Uterus (tissue), 4 donors: ENCODE results near the gene NR1I3. TPM values are rescaled to one million over a fixed set of nuclear protein-coding genes. Genes with fewer than 3 reads are reported as not detected.

Experiments used
- DNase-seq, 2 donors: peaks; one replicate each; pipeline ENCODE4 v3.0.0-alpha.2; 2019 to 2020
- H3K27ac ChIP-seq, 2 donors: fragments of 200-600 bp; sonication (generic); 1 replicate in 1 of 2; 2 replicates in 1 of 2; pipeline ENCODE4 v1.5.1; 2016 to 2018
- H3K27me3 ChIP-seq, 2 donors: fragments of 200-600 bp; sonication (generic); one replicate each; pipeline ENCODE4 v1.5.1; 2018 to 2019; ENCODE audit warnings: control low read depth in 1 of 2
- H3K36me3 ChIP-seq, 2 donors: fragments of 200-600 bp; sonication (generic); one replicate each; pipeline ENCODE4 v1.5.1; 2019; ENCODE audit warnings: control low read depth in 1 of 2
- H3K4me1 ChIP-seq, 2 donors: fragments of 200-600 bp; sonication (generic); one replicate each; pipeline ENCODE4 v1.5.1; 2018 to 2019; ENCODE audit warnings: control low read depth in 1 of 2
- H3K4me3 ChIP-seq, 2 donors: fragments of 200-600 bp; sonication (generic); 1 replicate in 1 of 2; 2 replicates in 1 of 2; pipeline ENCODE4 v1.5.1; 2018 to 2019; ENCODE audit warnings: mild to moderate bottlenecking in 1 of 2
- H3K9me3 ChIP-seq, 2 donors: fragments of 200-600 bp; sonication (generic); one replicate each; pipeline ENCODE4 v1.5.1; 2019; ENCODE audit warnings: control low read depth in 1 of 2
- POLR2A ChIP-seq, 2 donors: fragments of 450-650 bp; IDR thresholded peaks; one replicate each; pipeline ENCODE4 v1.6.1; 2016; ENCODE audit warnings: antibody characterized with exemption in 2 of 2, mild to moderate bottlenecking in 1 of 2, moderate library complexity in 1 of 2
- intact Hi-C: fragments of 100-400 bp; cut with DNase I; formaldehyde crosslinking; loops from one replicate; pipeline ENCODE4 v1.15.1; 2023; ENCODE audit warnings: low total_unique reads
- total RNA-seq, 4 donors: library from RNA; depleted of rRNA in 3 of 4; stranded (reverse); fragments of >200 nt in 3 of 4; gene quantifications; one replicate each; pipeline versions ENCODE4 v1.1.0 to v1.2.4, GENCODE V29; 2014 to 2023
- TF ChIP-seq, protein P1 (sequence below), 4 experiments: fragments of 200-600 bp in 2 of 4; fragments of 450-650 bp in 2 of 4; sonication (generic) in 2 of 4; IDR thresholded peaks; one replicate each; pipeline ENCODE4 v1.5.1; 2016 to 2019; ENCODE audit warnings: antibody characterized with exemption in 4 of 4, mild to moderate bottlenecking in 2 of 4, moderate library complexity in 1 of 4
- donor health status: DM: yes; HTN: yes; CAD: no.

NR1I3 gene
- total RNA-seq, 4 donors from 2014 or later, result not detected

DNA sequence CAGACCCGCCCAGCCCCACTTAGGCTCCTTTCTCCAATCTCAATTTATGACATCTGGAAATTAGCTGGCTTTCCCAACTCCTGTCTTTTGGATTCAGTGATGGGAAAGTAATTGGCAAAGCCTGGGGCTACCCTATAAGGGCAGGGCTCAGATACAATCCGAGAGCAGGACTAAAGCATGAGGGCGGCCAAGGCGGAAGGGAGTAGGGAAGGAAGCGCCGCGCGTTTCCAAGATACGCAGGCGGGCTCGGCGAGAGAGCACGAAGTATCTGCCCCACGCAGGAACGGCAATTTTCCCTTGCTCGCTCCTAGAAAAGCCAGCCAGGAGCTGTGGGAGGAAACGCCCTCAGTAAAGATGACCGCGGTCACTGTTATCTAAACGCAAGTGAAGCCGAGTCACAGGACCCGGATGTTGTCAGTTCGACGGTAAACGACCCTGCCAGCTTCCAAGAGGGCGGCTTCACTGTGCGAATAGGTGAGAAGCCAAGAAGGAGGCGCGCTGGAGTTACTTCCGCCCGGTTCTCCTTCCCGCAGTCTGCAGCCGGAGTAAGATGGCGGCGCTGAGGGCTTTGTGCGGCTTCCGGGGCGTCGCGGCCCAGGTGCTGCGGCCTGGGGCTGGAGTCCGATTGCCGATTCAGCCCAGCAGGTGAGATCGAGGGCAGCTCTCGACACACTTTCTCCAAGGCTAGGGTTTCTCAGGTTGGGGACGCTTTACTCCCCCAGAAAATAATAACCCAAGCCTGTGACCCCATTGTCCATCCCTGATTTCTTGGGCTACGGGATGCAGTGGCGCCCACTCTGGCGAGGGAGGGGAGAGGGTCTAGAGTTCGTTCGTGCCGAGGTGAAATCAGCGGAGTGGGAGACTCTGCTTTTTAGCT, 35.9 kb downstream of the NR1I3 start, which contains the start of gene NDUFS2:
NDUFS2 (plus strand) TSS at position 532 of the 877 bp plus-strand sequence; CDS start at position 551, 19 bp downstream.
- H3K36me3 ChIP-seq, result no peaks in the 10 kb centered on the region
- TF ChIP-seq POLR2A (IDR thresholded peaks at IDR 0.05), result peak; percentile 52 to 76
- TF ChIP-seq, protein P1, sequence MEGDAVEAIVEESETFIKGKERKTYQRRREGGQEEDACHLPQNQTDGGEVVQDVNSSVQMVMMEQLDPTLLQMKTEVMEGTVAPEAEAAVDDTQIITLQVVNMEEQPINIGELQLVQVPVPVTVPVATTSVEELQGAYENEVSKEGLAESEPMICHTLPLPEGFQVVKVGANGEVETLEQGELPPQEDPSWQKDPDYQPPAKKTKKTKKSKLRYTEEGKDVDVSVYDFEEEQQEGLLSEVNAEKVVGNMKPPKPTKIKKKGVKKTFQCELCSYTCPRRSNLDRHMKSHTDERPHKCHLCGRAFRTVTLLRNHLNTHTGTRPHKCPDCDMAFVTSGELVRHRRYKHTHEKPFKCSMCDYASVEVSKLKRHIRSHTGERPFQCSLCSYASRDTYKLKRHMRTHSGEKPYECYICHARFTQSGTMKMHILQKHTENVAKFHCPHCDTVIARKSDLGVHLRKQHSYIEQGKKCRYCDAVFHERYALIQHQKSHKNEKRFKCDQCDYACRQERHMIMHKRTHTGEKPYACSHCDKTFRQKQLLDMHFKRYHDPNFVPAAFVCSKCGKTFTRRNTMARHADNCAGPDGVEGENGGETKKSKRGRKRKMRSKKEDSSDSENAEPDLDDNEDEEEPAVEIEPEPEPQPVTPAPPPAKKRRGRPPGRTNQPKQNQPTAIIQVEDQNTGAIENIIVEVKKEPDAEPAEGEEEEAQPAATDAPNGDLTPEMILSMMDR (IDR thresholded peaks at IDR 0.05), result no peak
- intact Hi-C loops, result no loop called here
- peaks cover 27 to 35% of the 10 kb centered on the region in 2 donors for H3K4me1 ChIP-seq
- H3K27me3 ChIP-seq, result no peaks in the 10 kb centered on the region
- H3K27ac ChIP-seq, result peak within 1 kb of the TSS; percentile 98 to 99
- H3K4me3 ChIP-seq, result peak within 1 kb of the TSS; percentile 90 to 94
- peak; percentile 98 to 100 for DNase-seq
- no peaks in the 10 kb centered on the region for H3K9me3 ChIP-seq

DNA sequence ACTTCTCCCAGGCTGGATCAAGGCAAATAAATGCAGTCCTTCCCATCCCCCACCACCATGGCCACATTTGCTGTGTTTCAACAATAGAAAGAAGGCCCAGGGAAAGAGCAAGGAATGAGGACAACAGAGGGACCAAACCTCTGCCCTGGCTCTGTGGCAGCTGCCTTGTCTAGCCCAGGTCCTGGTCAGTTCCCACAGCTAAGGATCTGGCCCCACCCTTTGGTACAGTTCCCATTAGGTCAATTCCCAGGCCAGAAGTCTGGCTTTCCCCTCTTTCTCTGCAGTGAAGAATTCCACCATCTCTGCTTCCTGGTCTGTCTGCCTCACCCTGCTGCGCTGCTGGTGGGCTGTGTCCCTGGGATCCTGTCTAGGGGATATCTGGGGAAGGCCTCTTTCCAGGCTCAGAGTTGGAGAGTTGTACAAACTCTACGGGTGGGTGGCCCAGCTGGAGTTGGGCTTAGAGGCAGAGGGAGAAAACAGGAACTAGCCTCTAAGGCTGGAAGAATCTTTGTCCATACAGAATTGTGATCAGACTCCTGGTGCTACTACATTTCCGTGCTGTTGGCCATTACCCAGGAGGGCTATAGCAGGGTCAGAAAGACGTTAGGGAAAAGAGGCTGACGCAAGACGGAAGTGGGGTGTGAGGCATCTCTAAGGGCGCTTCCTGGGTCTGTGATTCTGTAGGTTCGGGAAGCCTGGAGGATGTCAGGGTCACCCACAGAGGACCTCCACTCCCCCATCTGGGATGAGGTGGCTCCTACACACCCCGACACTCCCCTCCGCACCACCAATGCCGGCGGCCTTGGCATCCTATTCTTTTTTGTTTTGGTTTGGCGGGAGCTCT, 36.8 kb downstream of the NR1I3 start:
- Histone ChIP-seq H3K9me3 (no peaks in the 10 kb centered on the region), H3K4me1 (peaks cover 23 to 36% of the 10 kb centered on the region in 2 donors)
- intact Hi-C loops, result no loop called here

DNA sequence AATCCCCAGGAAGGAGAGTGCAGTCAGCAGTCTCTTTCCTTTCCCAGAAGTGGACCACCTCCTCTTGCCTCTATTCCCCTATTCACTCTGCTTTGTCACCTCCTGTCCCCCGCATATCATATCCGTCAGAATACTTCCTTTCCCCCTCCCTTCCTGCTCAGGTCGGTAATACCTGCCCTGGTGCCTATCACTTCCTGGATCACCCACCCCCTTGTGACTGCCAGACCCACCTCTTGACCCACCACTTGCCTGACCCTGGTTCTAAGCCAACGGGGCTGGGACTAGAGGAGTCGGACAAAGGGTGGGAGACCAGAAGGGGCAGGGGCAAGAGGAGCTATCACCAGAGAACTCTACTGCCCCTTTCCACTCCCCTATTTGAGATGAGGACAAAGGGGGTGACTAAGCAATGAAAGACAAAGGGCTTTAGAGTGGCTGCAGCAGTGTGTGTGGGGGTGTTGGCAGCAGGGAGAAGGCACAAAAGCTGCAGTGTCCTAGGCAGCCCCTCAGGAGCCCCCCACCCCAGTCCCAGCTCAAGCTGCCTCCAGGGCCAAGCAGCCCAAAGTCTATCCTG, 37.5 kb downstream of the NR1I3 start:
- H3K4me3 ChIP-seq, result no peak overlapping the region
- peaks cover 23 to 31% of the 10 kb centered on the region in 2 donors for H3K4me1 ChIP-seq
- peak in 1 of 2 donors; percentile 45 for DNase-seq

More for the DNA sequence above, 36.8 kb downstream of the NR1I3 start:
- TF ChIP-seq, protein P1 (IDR thresholded peaks at IDR 0.05), result peak in 1 of 4 experiments; percentile 4
- peak in 1 of 2 donors; percentile 8 for TF ChIP-seq POLR2A (IDR thresholded peaks at IDR 0.05)
- H3K27ac ChIP-seq, result peak overlapping the region; percentile 98 to 99
- no peaks in the 10 kb centered on the region for H3K36me3 ChIP-seq
- no peaks in the 10 kb centered on the region for H3K27me3 ChIP-seq
- H3K4me3 ChIP-seq, result peak overlapping the region; percentile 90 to 94
- DNase-seq, result peak; percentile 76 to 84

DNA sequence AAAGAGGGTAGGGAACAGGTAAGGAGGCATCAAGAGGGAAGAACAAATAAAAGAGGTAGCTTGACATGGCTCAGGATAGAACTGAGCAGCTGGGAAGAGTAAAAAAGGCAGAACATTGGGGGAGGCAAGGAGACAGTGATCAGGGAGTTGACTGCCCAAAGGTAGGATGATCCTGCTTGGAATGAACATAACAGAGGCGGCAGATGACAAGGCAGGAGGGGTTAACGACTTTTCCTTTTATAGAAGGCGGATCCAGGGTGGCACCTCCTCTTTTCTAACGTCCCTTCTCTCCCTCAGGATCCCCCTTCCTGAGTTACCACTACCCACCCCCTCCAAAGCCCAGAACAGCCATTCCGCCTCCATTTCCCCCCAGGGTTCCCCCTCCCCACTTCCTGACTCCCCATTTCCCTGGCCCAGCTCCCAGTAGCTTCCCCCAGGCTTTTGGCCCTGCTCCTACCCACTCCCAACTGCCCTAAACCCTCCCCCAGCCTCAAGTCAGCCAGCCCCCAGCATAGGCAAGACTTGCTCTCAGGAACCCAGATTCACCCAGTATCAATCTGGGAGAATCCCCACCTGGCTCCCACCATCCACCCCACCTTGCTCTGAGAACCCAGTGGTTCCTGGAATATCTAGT, 38.4 kb downstream of the NR1I3 start:
- H3K4me1 ChIP-seq, result peaks cover 23 to 31% of the 10 kb centered on the region in 2 donors
- peak in 1 of 2 donors; percentile 42 for DNase-seq
- H3K4me3 ChIP-seq, result peak overlapping the region in 1 of 2 donors; percentile 5
- TF ChIP-seq, protein P1 (IDR thresholded peaks at IDR 0.05), result no peak
- TF ChIP-seq POLR2A (IDR thresholded peaks at IDR 0.05), result no peak
- intact Hi-C loops, result no loop called here
- H3K36me3 ChIP-seq, result no peaks in the 10 kb centered on the region
- H3K27me3 ChIP-seq, result no peaks in the 10 kb centered on the region
- H3K27ac ChIP-seq, result peak overlapping the region; percentile 98 to 99
- H3K9me3 ChIP-seq, result no peaks in the 10 kb centered on the region

More for the DNA sequence above, 37.5 kb downstream of the NR1I3 start:
- no peak for TF ChIP-seq POLR2A (IDR thresholded peaks at IDR 0.05)
- TF ChIP-seq, protein P1 (IDR thresholded peaks at IDR 0.05), result no peak
- Histone ChIP-seq H3K36me3 (no peaks in the 10 kb centered on the region), H3K27ac (peak overlapping the region; percentile 98 to 99), H3K27me3 (no peaks in the 10 kb centered on the region), H3K9me3 (no peaks in the 10 kb centered on the region)
- intact Hi-C loops, result no loop called here
